Progenitor cell of endocrine pancreas (in vitro differentiated cells): ENCODE results near the gene CHMP2A. TPM values are rescaled to one million over a fixed set of nuclear protein-coding genes. Genes with fewer than 3 reads are reported as not detected.
A peak's percentile ranks its signal among the peaks of the same experiment; 100 is the strongest.

Experiments used
- DNase-seq: peaks from one replicate; pipeline ENCODE4 v3.0.0; 2021; ENCODE audit warnings: low spot score; ENCODE audit not compliant: unreplicated experiment
- H3K27ac Mint-ChIP-seq: 2 replicates; pipeline ENCODE4 v1.8.0; 2021; ENCODE audit warnings: mild to moderate bottlenecking, moderate library complexity, mixed read lengths
- H3K27me3 Mint-ChIP-seq: 2 replicates; pipeline ENCODE4 v1.8.0; 2021; ENCODE audit warnings: mixed read lengths
- H3K36me3 Mint-ChIP-seq: 2 replicates; pipeline ENCODE4 v1.8.0; 2022; ENCODE audit warnings: mixed read lengths; ENCODE audit not compliant: insufficient read depth
- H3K4me1 Mint-ChIP-seq: 2 replicates; pipeline ENCODE4 v1.8.0; 2021; ENCODE audit warnings: low read depth, mixed read lengths
- H3K4me3 Mint-ChIP-seq: 2 replicates; pipeline ENCODE4 v1.8.0; 2021; ENCODE audit warnings: low read depth, mild to moderate bottlenecking, moderate library complexity, mixed read lengths
- H3K9me3 Mint-ChIP-seq: 2 replicates; pipeline ENCODE4 v1.8.0; 2021; ENCODE audit warnings: low read depth, mixed read lengths
- total RNA-seq: library from RNA; stranded (reverse); gene quantifications from 2 replicates; pipeline ENCODE4 v1.2.1, GENCODE V29; 2021
- TF ChIP-seq, protein P1 (sequence below): fragments of 200-600 bp; sonication (generic); IDR thresholded peaks from one replicate; pipeline ENCODE4 v1.5.0; 2021; ENCODE audit warnings: antibody characterized with exemption, mild to moderate bottlenecking; ENCODE audit not compliant: unreplicated experiment

The CHMP2A gene
- total RNA-seq, 1 donor from 2014 or later, result 81.5 TPM

DNA sequence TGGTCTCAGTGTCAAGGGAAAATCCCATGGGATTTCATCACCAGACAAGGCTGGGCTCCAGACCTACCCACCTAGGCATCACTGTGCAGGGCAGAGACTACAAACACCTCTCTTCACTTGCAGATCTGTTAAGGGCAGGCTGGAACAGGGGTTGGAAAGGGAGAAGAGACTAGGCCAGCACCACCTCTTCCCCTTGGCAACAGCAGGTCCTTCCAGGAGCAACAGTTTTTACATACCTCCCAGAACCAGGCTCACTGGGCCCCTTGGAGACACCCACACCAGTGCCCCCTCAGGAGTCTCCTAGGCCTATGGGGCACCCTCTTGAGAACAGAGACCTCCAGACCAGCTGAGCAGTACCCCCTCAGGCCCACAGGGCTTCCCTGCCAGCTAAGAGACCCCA is 6.0 kb upstream of the CHMP2A start:
- Mint-ChIP-seq H3K27ac (no peak overlapping the region), H3K27me3 (no peaks in the 10 kb centered on the region), H3K9me3 (no peaks in the 10 kb centered on the region), H3K4me3 (peak overlapping the region; percentile 31), H3K4me1 (peaks cover 23% of the 10 kb centered on the region), H3K36me3 (peaks cover 5% of the 10 kb centered on the region)
- DNase-seq, result no peak
- TF ChIP-seq, protein P1, sequence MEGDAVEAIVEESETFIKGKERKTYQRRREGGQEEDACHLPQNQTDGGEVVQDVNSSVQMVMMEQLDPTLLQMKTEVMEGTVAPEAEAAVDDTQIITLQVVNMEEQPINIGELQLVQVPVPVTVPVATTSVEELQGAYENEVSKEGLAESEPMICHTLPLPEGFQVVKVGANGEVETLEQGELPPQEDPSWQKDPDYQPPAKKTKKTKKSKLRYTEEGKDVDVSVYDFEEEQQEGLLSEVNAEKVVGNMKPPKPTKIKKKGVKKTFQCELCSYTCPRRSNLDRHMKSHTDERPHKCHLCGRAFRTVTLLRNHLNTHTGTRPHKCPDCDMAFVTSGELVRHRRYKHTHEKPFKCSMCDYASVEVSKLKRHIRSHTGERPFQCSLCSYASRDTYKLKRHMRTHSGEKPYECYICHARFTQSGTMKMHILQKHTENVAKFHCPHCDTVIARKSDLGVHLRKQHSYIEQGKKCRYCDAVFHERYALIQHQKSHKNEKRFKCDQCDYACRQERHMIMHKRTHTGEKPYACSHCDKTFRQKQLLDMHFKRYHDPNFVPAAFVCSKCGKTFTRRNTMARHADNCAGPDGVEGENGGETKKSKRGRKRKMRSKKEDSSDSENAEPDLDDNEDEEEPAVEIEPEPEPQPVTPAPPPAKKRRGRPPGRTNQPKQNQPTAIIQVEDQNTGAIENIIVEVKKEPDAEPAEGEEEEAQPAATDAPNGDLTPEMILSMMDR, result no peak

- Mint-ChIP-seq H3K36me3 (peaks cover 5% of the 10 kb centered on the region), H3K4me3 (peak overlapping the region; percentile 92), H3K27ac (peak overlapping the region; percentile 98), H3K9me3 (no peaks in the 10 kb centered on the region), H3K27me3 (no peaks in the 10 kb centered on the region), H3K4me1 (peaks cover 26% of the 10 kb centered on the region)
- no peak for DNase-seq
- TF ChIP-seq, protein P1, result no peak
These were observed 5.3 kb upstream of the CHMP2A start for GRCh38 chr19:58560007-58560887.

GRCh38 chr19:58559275-58560006 is 4.5 kb upstream of the CHMP2A start:
- Mint-ChIP-seq H3K9me3 (no peaks in the 10 kb centered on the region), H3K27me3 (no peaks in the 10 kb centered on the region), H3K4me3 (peak overlapping the region; percentile 92), H3K4me1 (peaks cover 30% of the 10 kb centered on the region), H3K36me3 (peaks cover 5% of the 10 kb centered on the region), H3K27ac (peak overlapping the region; percentile 98)
- peak; percentile 74 for DNase-seq
- TF ChIP-seq, protein P1, result no peak

GRCh38 chr19:58558623-58559274 is 3.8 kb upstream of the CHMP2A start:
- DNase-seq, result peak; percentile 99
- Mint-ChIP-seq H3K4me3 (peak overlapping the region; percentile 92), H3K27ac (peak overlapping the region; percentile 98), H3K9me3 (no peaks in the 10 kb centered on the region), H3K27me3 (no peaks in the 10 kb centered on the region), H3K36me3 (peaks cover 5% of the 10 kb centered on the region), H3K4me1 (peaks cover 37% of the 10 kb centered on the region)
- TF ChIP-seq, protein P1, result no peak

DNA sequence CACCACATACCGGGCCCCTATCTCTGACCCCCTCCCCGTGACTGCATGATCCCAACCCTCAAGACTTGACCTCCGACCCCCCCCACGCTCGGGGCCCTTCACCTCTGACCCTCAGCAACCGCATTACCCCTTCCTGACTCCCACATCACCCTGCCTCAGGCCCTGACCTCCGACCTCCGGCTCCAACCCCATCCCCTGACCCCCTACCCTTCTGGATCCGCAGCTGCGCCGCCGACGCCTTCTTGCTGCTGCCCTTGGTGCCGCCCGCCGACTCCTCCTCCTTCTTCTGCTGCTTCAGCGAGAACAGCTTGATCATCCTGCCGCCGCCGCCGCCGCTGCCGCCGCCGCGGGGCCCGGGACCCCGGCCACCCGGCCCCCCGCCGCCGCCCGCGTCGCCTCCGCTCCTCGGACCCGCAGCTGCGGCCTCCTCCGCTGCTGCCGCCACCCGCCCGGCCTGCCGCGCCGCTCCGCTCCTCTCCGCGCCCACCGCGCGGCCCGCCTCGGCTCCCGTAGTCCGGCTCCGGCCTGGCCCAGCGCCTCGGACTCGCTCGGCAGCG is 3.2 kb upstream of the CHMP2A start, which contains the start of gene UBE2M:
UBE2M (minus strand) TSS at position 546 of the 557 bp plus-strand sequence; CDS start at position 316, 230 bp downstream.
- peak within 1 kb of the TSS; percentile 98 for H3K27ac Mint-ChIP-seq
- no peaks in the 10 kb centered on the region for H3K27me3 Mint-ChIP-seq
- TF ChIP-seq, protein P1, result no peak
- H3K4me3 Mint-ChIP-seq, result peak within 1 kb of the TSS; percentile 92
- H3K36me3 Mint-ChIP-seq, result peaks cover 5% of the 10 kb centered on the region
- H3K4me1 Mint-ChIP-seq, result peaks cover 40% of the 10 kb centered on the region
- no peak for DNase-seq
- no peaks in the 10 kb centered on the region for H3K9me3 Mint-ChIP-seq
